T-helper 9 cell (primary cell): ENCODE measurements around the gene JHY.

ENCODE experiments used
- DNase-seq: peaks from one replicate; pipeline ENCODE4 v3.0.0-alpha.2; 2020

The JHY gene

GRCh38 chr11:122872046-122872445, 10.5 kb upstream of the JHY start:
- DNase-seq = no peak

GRCh38 chr11:122874991-122875390, 7.6 kb upstream of the JHY start:
- no peak for DNase-seq

GRCh38 chr11:122877732-122878131, 4.8 kb upstream of the JHY start:
- no peak for DNase-seq

GRCh38 chr11:122879785-122880184, 2.8 kb upstream of the JHY start:
- DNase-seq = no peak

GRCh38 chr11:122882857-122883645, 492 bp downstream of the JHY start:
- peak; percentile 13 for DNase-seq

- DNase-seq = no peak
Observed at GRCh38 chr11:122883646-122883979, 1.1 kb downstream of the JHY start.

- DNase-seq = no peak
Observed at GRCh38 chr11:122888162-122888561, 5.6 kb downstream of the JHY start.

GRCh38 chr11:122893131-122893530, 10.6 kb downstream of the JHY start:
- DNase-seq = no peak

- no peak for DNase-seq
Observed at GRCh38 chr11:122895563-122895962, 13.0 kb downstream of the JHY start.

- no peak for DNase-seq
Observed at GRCh38 chr11:122897606-122898210, 15.1 kb downstream of the JHY start.

- no peak for DNase-seq
Observed at GRCh38 chr11:122898799-122899198, 16.2 kb downstream of the JHY start.

- DNase-seq = no peak
Observed at GRCh38 chr11:122900587-122901202, 18.1 kb downstream of the JHY start.

GRCh38 chr11:122902951-122903350, 20.4 kb downstream of the JHY start:
- no peak for DNase-seq

- DNase-seq = no peak
Observed at GRCh38 chr11:122910775-122911174, 28.2 kb downstream of the JHY start.

GRCh38 chr11:122917311-122917710, 34.8 kb downstream of the JHY start:
- no peak for DNase-seq

GRCh38 chr11:122918734-122919133, 36.2 kb downstream of the JHY start:
- no peak for DNase-seq

- DNase-seq = no peak
Observed at GRCh38 chr11:122920579-122920978, 38.0 kb downstream of the JHY start.

- DNase-seq = no peak
Observed at GRCh38 chr11:122922893-122923292, 40.3 kb downstream of the JHY start.

GRCh38 chr11:122923302-122923701, 40.7 kb downstream of the JHY start:
- DNase-seq = no peak

GRCh38 chr11:122931510-122931909, 49.0 kb downstream of the JHY start:
- DNase-seq = no peak

- DNase-seq = no peak
Observed at GRCh38 chr11:122933416-122933815, 50.9 kb downstream of the JHY start.

- DNase-seq = no peak
Observed at GRCh38 chr11:122937983-122938382, 55.4 kb downstream of the JHY start.

- no peak for DNase-seq
Observed at GRCh38 chr11:122938557-122938956, 56.0 kb downstream of the JHY start.

GRCh38 chr11:122951211-122951610, 68.7 kb downstream of the JHY start:
- no peak for DNase-seq
